Naive thymus-derived CD4-positive, alpha-beta T cell (primary cell): Measurements from ENCODE around the gene NDE1. TPM values are rescaled to one million over a fixed set of nuclear protein-coding genes. Genes with fewer than 3 reads are reported as not detected.
"Not testable (repeated sequence)": the region's sequence is repeated elsewhere in the genome, so short reads cannot be mapped to it uniquely, and the experiment has no call there.

Experiments used
- ATAC-seq: fragments of 150-1000 bp; cut with Tn5 transposase; 2 replicates; pipeline ENCODE4 v1.10.0; 2021; ENCODE audit warnings: mild to moderate bottlenecking, moderate library complexity
- CTCF ChIA-PET: fragments of 350-600 bp; sonication (Branson Sonifier 250); formaldehyde crosslinking; loops from one replicate; lab custom pipeline; 2021; ENCODE audit warnings: antibody characterized with exemption; lab: Charles Lee
- POLR2A ChIA-PET: fragments of 350-600 bp; sonication (Branson Sonifier 250); formaldehyde crosslinking; loops from one replicate; lab custom pipeline; 2021; ENCODE audit warnings: antibody characterized with exemption, inconsistent platforms; lab: Charles Lee
- DNase-seq, 9 donors: peaks; one replicate each; pipeline versions ENCODE4 v3.0.0 to v3.0.0-alpha.2; 2020 to 2022; ENCODE audit warnings: mixed read lengths in 1 of 9
- H3K27ac ChIP-seq: one replicate; pipeline ENCODE4 v1.7.0; 2013; ENCODE audit warnings: mild to moderate bottlenecking, low read depth, low read length, moderate library complexity
- H3K27me3 ChIP-seq, 2 donors: one replicate each; pipeline ENCODE4 v1.7.0; 2013; ENCODE audit warnings: low read length in 2 of 2, mild to moderate bottlenecking in 2 of 2, moderate library complexity in 2 of 2; ENCODE audit not compliant: control insufficient read depth in 2 of 2, insufficient read depth in 2 of 2
- H3K36me3 ChIP-seq, 3 experiments: 1 replicate in 2 of 3; 2 replicates in 1 of 3; pipeline ENCODE4 v1.7.0; 2013; ENCODE audit warnings: low read length in 3 of 3, mild to moderate bottlenecking in 3 of 3, moderate library complexity in 1 of 3; ENCODE audit not compliant: insufficient read depth in 3 of 3, control insufficient read depth in 2 of 3
- H3K4me1 ChIP-seq, 2 donors: one replicate each; pipeline ENCODE4 v1.7.0; 2013; ENCODE audit warnings: low read length in 2 of 2, mild to moderate bottlenecking in 2 of 2, moderate library complexity in 1 of 2; ENCODE audit not compliant: control insufficient read depth in 2 of 2, insufficient read depth in 2 of 2
- H3K4me3 ChIP-seq: 2 replicates; pipeline ENCODE4 v1.7.0; 2013; ENCODE audit warnings: mild to moderate bottlenecking, low read length
- H3K9me3 ChIP-seq, 3 experiments: 1 replicate in 2 of 3; 2 replicates in 1 of 3; pipeline ENCODE4 v1.7.0; 2013; ENCODE audit warnings: low read length in 3 of 3; ENCODE audit not compliant: control insufficient read depth in 2 of 3
- H3K27ac Mint-ChIP-seq, 9 donors: one replicate each; pipeline ENCODE4 v1.8.0; 2020 to 2022; ENCODE audit warnings: mixed read lengths in 9 of 9, mild to moderate bottlenecking in 8 of 9, moderate library complexity in 5 of 9, inconsistent platforms in 2 of 9
- H3K27me3 Mint-ChIP-seq, 5 donors: one replicate each; pipeline ENCODE4 v1.8.0; 2021 to 2022; ENCODE audit warnings: mixed read lengths in 5 of 5, mild to moderate bottlenecking in 1 of 5
- H3K36me3 Mint-ChIP-seq, 5 donors: one replicate each; pipeline ENCODE4 v1.8.0; 2020 to 2022; ENCODE audit warnings: mixed read lengths in 5 of 5, mild to moderate bottlenecking in 3 of 5, inconsistent platforms in 1 of 5
- H3K4me1 Mint-ChIP-seq, 7 donors: one replicate each; pipeline ENCODE4 v1.8.0; 2020 to 2022; ENCODE audit warnings: mixed read lengths in 7 of 7, mild to moderate bottlenecking in 3 of 7, inconsistent platforms in 1 of 7
- H3K4me3 Mint-ChIP-seq, 10 donors: one replicate each; pipeline ENCODE4 v1.8.0; 2020 to 2022; ENCODE audit warnings: mild to moderate bottlenecking in 10 of 10, mixed read lengths in 10 of 10, moderate library complexity in 6 of 10, inconsistent platforms in 2 of 10
- H3K9me3 Mint-ChIP-seq, 11 donors: one replicate each; pipeline ENCODE4 v1.8.0; 2020 to 2022; ENCODE audit warnings: mixed read lengths in 11 of 11, mild to moderate bottlenecking in 4 of 11, inconsistent platforms in 1 of 11, moderate library complexity in 1 of 11
- intact Hi-C, 2 donors: fragments of 100-400 bp; cut with micrococcal nuclease; formaldehyde crosslinking; loops; one replicate each; pipeline ENCODE4 v1.15.1; 2023
- polyA plus RNA-seq, 2 donors: library from polyadenylated mRNA; unstranded; fragments of 300-500 nt; fragmentation: Illumina TruSeq; gene quantifications; one replicate each; pipeline ENCODE4 v1.2.3, GENCODE V29; 2021
- total RNA-seq, 6 experiments: library from RNA in 5 of 6; stranded (reverse) in 5 of 6; gene quantifications; 1 replicate in 5 of 6; 2 replicates in 1 of 6; pipeline ENCODE4 v1.2.3 and lab custom pipeline; 2021 to 2026

The NDE1 gene
- total and polyA plus RNA-seq, 7 experiments from 2014 or later: 34.9 to 128 (median 101) TPM

GRCh38 chr16:15646557-15647293 lies 3.3 kb upstream of the NDE1 start:
- H3K4me3 Mint-ChIP-seq, DNase-seq, H3K4me3 ChIP-seq, H3K9me3 ChIP-seq, H3K9me3 Mint-ChIP-seq, H3K27me3 Mint-ChIP-seq, H3K27ac ChIP-seq, H3K36me3 Mint-ChIP-seq, H3K36me3 ChIP-seq, ATAC-seq, intact Hi-C loops, H3K27me3 ChIP-seq: not testable (repeated sequence)
- peaks cover 7 to 38% (median 26%) of the 10 kb centered on the region in 7 donors for H3K4me1 Mint-ChIP-seq
- peaks cover 16 to 23% of the 10 kb centered on the region in 2 donors for H3K4me1 ChIP-seq
- ChIA-PET CTCF (interaction anchor here (0.5 kb wide), 1 partner anchor 409 kb away, joined by 4 read pairs; no protein-coding TSS in a partner anchor), POLR2A (interaction anchor here (0.6 to 6.2 kb wide), 6 partner anchors 11 to 50 kb away, joined by 3 to 54 read pairs (median 4); no protein-coding TSS in a partner anchor)
- H3K27ac Mint-ChIP-seq: peak overlapping the region in 1 of 9 donors; percentile 76

- ATAC-seq: no peak
- H3K27me3 Mint-ChIP-seq: peaks cover 0 to 2% (median 0%) of the 10 kb centered on the region in 5 donors
- H3K4me3 ChIP-seq: no peak overlapping the region
- peak overlapping the region in 2 of 9 donors; percentile 16 to 76 for H3K27ac Mint-ChIP-seq
- peak overlapping the region in 2 of 10 donors; percentile 9 to 14 for H3K4me3 Mint-ChIP-seq
- H3K27ac ChIP-seq: no peak overlapping the region
- H3K9me3 ChIP-seq: no peaks in the 10 kb centered on the region
- CTCF ChIA-PET: no interaction called here
- H3K36me3 ChIP-seq: peaks cover 0 to 14% (median 0%) of the 10 kb centered on the region in 3 experiments
- H3K36me3 Mint-ChIP-seq: peaks cover 0 to 4% (median 0%) of the 10 kb centered on the region in 5 donors
- POLR2A ChIA-PET: interaction anchor here (1.4 to 6.2 kb wide), 3 partner anchors 11 to 26 kb away, joined by 4 to 54 read pairs (median 4); no protein-coding TSS in a partner anchor
- peaks cover 14 to 24% of the 10 kb centered on the region in 2 donors for H3K4me1 ChIP-seq
- no peak for DNase-seq
- H3K27me3 ChIP-seq: no peaks in the 10 kb centered on the region
- H3K9me3 Mint-ChIP-seq: peaks cover 0 to 3% (median 0%) of the 10 kb centered on the region in 11 donors
- peaks cover 0 to 38% (median 27%) of the 10 kb centered on the region in 7 donors for H3K4me1 Mint-ChIP-seq
- intact Hi-C loops: no loop called here
Observed at GRCh38 chr16:15647294-15648014, 2.6 kb upstream of the NDE1 start.

- ATAC-seq (no peak), DNase-seq (no peak)
- Mint-ChIP-seq H3K4me3 (peak overlapping the region in 2 of 10 donors; percentile 12 to 18), H3K27ac (no peak overlapping the region), H3K9me3 (peaks cover 0 to 3% (median 0%) of the 10 kb centered on the region in 11 donors), H3K4me1 (peaks cover 5 to 42% (median 35%) of the 10 kb centered on the region in 7 donors), H3K27me3 (peaks cover 0 to 2% (median 0%) of the 10 kb centered on the region in 5 donors), H3K36me3 (peaks cover 0 to 8% (median 5%) of the 10 kb centered on the region in 5 donors)
- Histone ChIP-seq H3K4me3 (no peak overlapping the region), H3K36me3 (peaks cover 0 to 19% (median 0%) of the 10 kb centered on the region in 3 experiments), H3K27me3 (no peaks in the 10 kb centered on the region), H3K4me1 (peaks cover 14 to 26% of the 10 kb centered on the region in 2 donors), H3K9me3 (no peaks in the 10 kb centered on the region), H3K27ac (no peak overlapping the region)
- ChIA-PET POLR2A (interaction anchor here (1.4 to 1.7 kb wide), 2 partner anchors 10 to 17 kb away, joined by 4 to 5 read pairs; no protein-coding TSS in a partner anchor), CTCF (interaction anchor here (0.6 kb wide), 1 partner anchor 28 kb away, joined by 3 read pairs; no protein-coding TSS in a partner anchor)
- intact Hi-C loops: no loop called here
Observed at GRCh38 chr16:15648135-15648730, 1.8 kb upstream of the NDE1 start.

- not testable (repeated sequence) for H3K27me3 Mint-ChIP-seq, DNase-seq, H3K36me3 Mint-ChIP-seq
Observed at GRCh38 chr16:15649311-15649710, 734 bp upstream of the NDE1 start.

GRCh38 chr16:15649727-15650018 lies 372 bp upstream of the NDE1 start:
- H3K9me3 Mint-ChIP-seq: peaks cover 0 to 3% (median 0%) of the 10 kb centered on the region in 11 donors
- H3K4me3 ChIP-seq: peak overlapping the region; percentile 84
- peak overlapping the region; percentile 98 for H3K27ac ChIP-seq
- H3K4me1 Mint-ChIP-seq: peaks cover 10 to 37% (median 35%) of the 10 kb centered on the region in 7 donors
- H3K27me3 Mint-ChIP-seq: peaks cover 0 to 2% (median 0%) of the 10 kb centered on the region in 5 donors
- ChIA-PET POLR2A (interaction anchor here (1.2 to 2.5 kb wide), 4 partner anchors 8 to 22 kb away, joined by 4 to 10 read pairs (median 6); no protein-coding TSS in a partner anchor), CTCF (no interaction called here)
- no peaks in the 10 kb centered on the region for H3K27me3 ChIP-seq
- peak overlapping the region; percentile 89 to 100 (median 93) for H3K4me3 Mint-ChIP-seq
- peaks cover 7 to 15% of the 10 kb centered on the region in 2 donors for H3K4me1 ChIP-seq
- intact Hi-C loops: loop anchor here (1.0 kb wide), 4 partner anchors 7 to 58 kb away; no protein-coding TSS in a partner anchor
- peak overlapping the region; percentile 68 to 98 (median 91) for H3K27ac Mint-ChIP-seq
- H3K9me3 ChIP-seq: no peaks in the 10 kb centered on the region
- DNase-seq: no peak
- peaks cover 0 to 22% (median 0%) of the 10 kb centered on the region in 3 experiments for H3K36me3 ChIP-seq
- peaks cover 0 to 8% (median 6%) of the 10 kb centered on the region in 5 donors for H3K36me3 Mint-ChIP-seq
- ATAC-seq: no peak

More at GRCh38 chr16:15649311-15649710, 734 bp upstream of the NDE1 start:
- ATAC-seq, H3K9me3 ChIP-seq, intact Hi-C loops, CTCF ChIA-PET, H3K27me3 ChIP-seq, H3K9me3 Mint-ChIP-seq: not testable (repeated sequence)
- POLR2A ChIA-PET: interaction anchor here (1.2 to 2.5 kb wide), 4 partner anchors 8 to 22 kb away, joined by 4 to 10 read pairs (median 6); no protein-coding TSS in a partner anchor
- Histone ChIP-seq H3K4me1 (peaks cover 9 to 18% of the 10 kb centered on the region in 2 donors), H3K36me3 (peaks cover 0 to 22% (median 0%) of the 10 kb centered on the region in 3 experiments), H3K27ac (peak overlapping the region; percentile 98), H3K4me3 (peak overlapping the region; percentile 84)
- H3K4me1 Mint-ChIP-seq: peaks cover 10 to 41% (median 37%) of the 10 kb centered on the region in 7 donors
- H3K27ac Mint-ChIP-seq: peak overlapping the region; percentile 68 to 98 (median 91)
- peak overlapping the region; percentile 89 to 100 (median 93) for H3K4me3 Mint-ChIP-seq
